Measurements from ENCODE around the gene CTLA4. TPM values are rescaled to one million over a fixed set of nuclear protein-coding genes. Genes with fewer than 3 reads are reported as not detected.

Gene CTLA4
- total RNA-seq, 6 experiments from 2014 or later: not detected

DNA sequence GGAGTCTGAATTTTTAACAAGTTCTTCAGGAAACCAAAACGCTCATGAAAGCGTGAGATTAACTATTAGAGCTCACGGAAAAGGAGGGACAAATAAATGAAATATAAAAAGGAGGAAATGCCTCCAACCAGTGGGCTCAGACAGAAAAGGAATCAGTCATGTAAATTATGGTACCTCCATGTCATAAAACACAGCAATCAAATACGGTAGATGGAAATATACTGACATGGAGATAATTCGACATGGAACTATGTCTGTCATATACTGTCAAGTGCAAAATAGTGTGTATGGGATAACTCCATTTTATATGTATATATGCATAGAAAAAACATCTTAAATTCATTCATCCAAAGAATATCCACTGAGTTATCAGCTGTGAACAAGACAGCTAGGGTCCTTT is 25.9 kb upstream of the CTLA4 start:
- ATAC-seq: no peak
- intact Hi-C loops (cut with DNase I): no loop called here
- H3K36me3 ChIP-seq: no peaks in the 10 kb centered on the region
- no peaks in the 10 kb centered on the region for H3K4me1 ChIP-seq
- no peaks in the 10 kb centered on the region for H3K27me3 ChIP-seq
- no peak for TF ChIP-seq POLR2A (IDR thresholded peaks at IDR 0.05)
- TF ChIP-seq, protein P1, sequence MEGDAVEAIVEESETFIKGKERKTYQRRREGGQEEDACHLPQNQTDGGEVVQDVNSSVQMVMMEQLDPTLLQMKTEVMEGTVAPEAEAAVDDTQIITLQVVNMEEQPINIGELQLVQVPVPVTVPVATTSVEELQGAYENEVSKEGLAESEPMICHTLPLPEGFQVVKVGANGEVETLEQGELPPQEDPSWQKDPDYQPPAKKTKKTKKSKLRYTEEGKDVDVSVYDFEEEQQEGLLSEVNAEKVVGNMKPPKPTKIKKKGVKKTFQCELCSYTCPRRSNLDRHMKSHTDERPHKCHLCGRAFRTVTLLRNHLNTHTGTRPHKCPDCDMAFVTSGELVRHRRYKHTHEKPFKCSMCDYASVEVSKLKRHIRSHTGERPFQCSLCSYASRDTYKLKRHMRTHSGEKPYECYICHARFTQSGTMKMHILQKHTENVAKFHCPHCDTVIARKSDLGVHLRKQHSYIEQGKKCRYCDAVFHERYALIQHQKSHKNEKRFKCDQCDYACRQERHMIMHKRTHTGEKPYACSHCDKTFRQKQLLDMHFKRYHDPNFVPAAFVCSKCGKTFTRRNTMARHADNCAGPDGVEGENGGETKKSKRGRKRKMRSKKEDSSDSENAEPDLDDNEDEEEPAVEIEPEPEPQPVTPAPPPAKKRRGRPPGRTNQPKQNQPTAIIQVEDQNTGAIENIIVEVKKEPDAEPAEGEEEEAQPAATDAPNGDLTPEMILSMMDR (IDR thresholded peaks at IDR 0.05): no peak
- 88% methylated on average over 5 of the region's 5 CpGs for WGBS (ENCODE audit: insufficient coverage, low coverage, low lambda C conversion rate, missing lambda C conversion rate)
- no peak overlapping the region for H3K4me3 ChIP-seq
- no peak for DNase-seq
- no peaks in the 10 kb centered on the region for H3K9me3 ChIP-seq
- no peak overlapping the region for H3K27ac ChIP-seq

DNA sequence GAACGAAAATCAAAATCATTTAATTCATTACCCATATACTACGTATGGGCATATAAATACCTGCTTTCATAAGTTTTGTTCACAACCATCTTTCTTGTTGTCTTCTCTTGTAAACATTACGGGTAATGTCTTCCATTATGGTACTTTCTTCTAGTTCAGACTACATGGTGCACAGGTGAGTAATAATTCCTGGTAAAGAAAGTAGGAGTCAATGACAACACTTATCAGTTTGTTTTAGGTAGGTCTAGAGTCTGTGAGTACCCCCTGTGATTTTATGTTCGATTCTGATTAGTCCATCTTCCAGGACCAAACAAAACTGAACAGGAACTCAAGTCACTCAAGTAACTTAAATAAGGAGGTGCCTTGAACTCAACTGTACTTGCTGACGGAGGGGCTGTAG is 25.2 kb upstream of the CTLA4 start:
- intact Hi-C loops (cut with DNase I): no loop called here
- 62% methylated on average over 5 of the region's 5 CpGs for WGBS (ENCODE audit: insufficient coverage, low coverage, low lambda C conversion rate, missing lambda C conversion rate)

DNA sequence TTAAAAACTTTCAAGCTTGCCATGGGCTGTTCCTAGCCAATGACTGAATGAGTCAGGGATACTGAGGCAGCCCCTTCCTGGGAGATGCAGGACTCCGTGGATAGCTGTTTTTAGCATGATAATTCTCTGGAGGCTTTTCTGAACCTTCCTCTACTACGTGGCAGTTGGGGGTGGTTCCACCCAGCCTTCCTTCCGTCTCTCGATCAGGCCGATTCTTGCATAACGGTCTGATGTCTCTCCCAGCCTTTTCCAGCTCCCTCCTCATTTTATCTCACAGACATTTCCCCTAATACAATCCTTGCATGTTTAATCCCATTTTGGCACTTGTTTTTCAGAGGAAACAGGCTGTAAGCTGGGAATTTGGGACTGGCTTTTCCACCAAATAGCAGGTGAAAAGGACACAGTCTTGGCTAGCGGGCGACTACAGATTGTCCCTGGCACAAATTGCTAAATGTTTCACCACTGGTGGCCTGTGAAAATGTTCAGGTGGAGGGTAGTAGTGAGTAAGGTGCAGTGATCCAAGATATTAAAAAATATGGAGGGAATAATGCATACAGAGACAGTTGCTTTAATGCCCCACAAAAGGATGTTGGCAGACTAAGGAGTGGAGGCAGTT is 21.0 kb upstream of the CTLA4 start:
- intact Hi-C loops (cut with DNase I): no loop called here
- Histone ChIP-seq H3K27me3 (no peaks in the 10 kb centered on the region), H3K4me1 (no peaks in the 10 kb centered on the region), H3K36me3 (no peaks in the 10 kb centered on the region), H3K9me3 (no peaks in the 10 kb centered on the region), H3K27ac (no peak overlapping the region), H3K4me3 (no peak overlapping the region)
- TF ChIP-seq POLR2A (IDR thresholded peaks at IDR 0.05): no peak
- TF ChIP-seq, protein P1 (IDR thresholded peaks at IDR 0.05): no peak
- whole genome bisulfite sequencing (ENCODE audit: insufficient coverage, low coverage, low lambda C conversion rate, missing lambda C conversion rate): 74% methylated on average over 8 of the region's 8 CpGs
- DNase-seq (no peak), ATAC-seq (peak in 2 of 4 donors; percentile 33 to 40)

More for the DNA sequence above, 25.2 kb upstream of the CTLA4 start:
- H3K27ac ChIP-seq: no peak overlapping the region
- no peak for ATAC-seq
- no peak for TF ChIP-seq POLR2A (IDR thresholded peaks at IDR 0.05)
- TF ChIP-seq, protein P1 (IDR thresholded peaks at IDR 0.05): no peak
- H3K9me3 ChIP-seq: no peaks in the 10 kb centered on the region
- no peak for DNase-seq
- no peak overlapping the region for H3K4me3 ChIP-seq
- H3K27me3 ChIP-seq: no peaks in the 10 kb centered on the region
- H3K4me1 ChIP-seq: no peaks in the 10 kb centered on the region
- no peaks in the 10 kb centered on the region for H3K36me3 ChIP-seq

DNA sequence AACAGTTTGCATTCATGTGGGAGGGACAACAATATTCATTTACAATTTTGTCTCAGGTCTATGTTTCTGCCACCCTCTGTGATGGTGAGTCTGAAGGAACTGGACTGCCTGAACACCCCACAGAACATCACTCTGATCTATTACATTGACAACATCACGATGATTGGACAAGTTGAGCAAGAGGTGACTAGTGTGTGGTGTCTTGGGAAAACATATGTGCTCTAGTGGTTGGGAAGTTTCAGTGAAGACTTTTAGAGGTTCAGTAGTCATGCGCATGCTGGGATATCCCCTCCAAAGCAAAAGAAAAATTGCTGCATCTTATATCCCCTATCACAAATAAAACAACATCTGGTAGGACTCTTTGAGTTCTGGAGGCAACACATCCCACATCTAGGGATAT is 18.6 kb upstream of the CTLA4 start:
- DNase-seq: no peak
- Histone ChIP-seq H3K27ac (no peak overlapping the region), H3K27me3 (no peaks in the 10 kb centered on the region), H3K36me3 (no peaks in the 10 kb centered on the region), H3K4me1 (no peaks in the 10 kb centered on the region), H3K9me3 (no peaks in the 10 kb centered on the region), H3K4me3 (no peak overlapping the region)
- 89% methylated on average over 2 of the region's 2 CpGs for WGBS (ENCODE audit: insufficient coverage, low coverage, low lambda C conversion rate, missing lambda C conversion rate)
- ATAC-seq: no peak
- intact Hi-C loops (cut with DNase I): no loop called here
- TF ChIP-seq, protein P1 (IDR thresholded peaks at IDR 0.05): no peak
- TF ChIP-seq POLR2A (IDR thresholded peaks at IDR 0.05): no peak

DNA sequence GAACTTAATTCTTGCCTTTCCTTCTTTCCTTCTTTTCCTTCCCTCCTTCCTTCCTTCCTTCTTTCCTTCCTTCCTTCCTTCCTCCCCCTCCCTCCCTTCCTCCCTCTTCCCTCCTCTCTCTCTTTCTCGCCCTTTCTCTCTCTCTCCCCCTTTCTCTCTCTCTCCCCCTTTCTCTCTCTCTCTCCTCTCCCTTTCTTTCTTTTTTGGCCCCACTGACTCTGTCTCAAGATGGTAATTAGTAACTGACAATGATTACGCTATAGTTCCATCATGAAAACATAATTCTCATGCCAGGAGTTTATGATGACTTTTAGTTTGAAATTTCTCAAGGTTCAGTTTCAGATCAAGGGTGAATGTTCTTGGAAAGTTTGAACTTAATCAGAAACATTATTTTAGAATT is 14.8 kb upstream of the CTLA4 start:
- DNase-seq: no peak
- TF ChIP-seq, protein P1 (IDR thresholded peaks at IDR 0.05): no peak
- TF ChIP-seq POLR2A (IDR thresholded peaks at IDR 0.05): no peak
- 84% methylated on average over 2 of the region's 2 CpGs for WGBS (ENCODE audit: insufficient coverage, low coverage, low lambda C conversion rate, missing lambda C conversion rate)

More for the DNA sequence above, 14.8 kb upstream of the CTLA4 start:
- H3K36me3 ChIP-seq: no peaks in the 10 kb centered on the region
- H3K27me3 ChIP-seq: no peaks in the 10 kb centered on the region
- no peak overlapping the region for H3K4me3 ChIP-seq
- intact Hi-C loops (cut with DNase I): no loop called here
- no peak for ATAC-seq
- no peak overlapping the region for H3K27ac ChIP-seq
- H3K9me3 ChIP-seq: no peaks in the 10 kb centered on the region
- H3K4me1 ChIP-seq: no peaks in the 10 kb centered on the region
